ENCODE measurements around the gene GPLD1.

DNA sequence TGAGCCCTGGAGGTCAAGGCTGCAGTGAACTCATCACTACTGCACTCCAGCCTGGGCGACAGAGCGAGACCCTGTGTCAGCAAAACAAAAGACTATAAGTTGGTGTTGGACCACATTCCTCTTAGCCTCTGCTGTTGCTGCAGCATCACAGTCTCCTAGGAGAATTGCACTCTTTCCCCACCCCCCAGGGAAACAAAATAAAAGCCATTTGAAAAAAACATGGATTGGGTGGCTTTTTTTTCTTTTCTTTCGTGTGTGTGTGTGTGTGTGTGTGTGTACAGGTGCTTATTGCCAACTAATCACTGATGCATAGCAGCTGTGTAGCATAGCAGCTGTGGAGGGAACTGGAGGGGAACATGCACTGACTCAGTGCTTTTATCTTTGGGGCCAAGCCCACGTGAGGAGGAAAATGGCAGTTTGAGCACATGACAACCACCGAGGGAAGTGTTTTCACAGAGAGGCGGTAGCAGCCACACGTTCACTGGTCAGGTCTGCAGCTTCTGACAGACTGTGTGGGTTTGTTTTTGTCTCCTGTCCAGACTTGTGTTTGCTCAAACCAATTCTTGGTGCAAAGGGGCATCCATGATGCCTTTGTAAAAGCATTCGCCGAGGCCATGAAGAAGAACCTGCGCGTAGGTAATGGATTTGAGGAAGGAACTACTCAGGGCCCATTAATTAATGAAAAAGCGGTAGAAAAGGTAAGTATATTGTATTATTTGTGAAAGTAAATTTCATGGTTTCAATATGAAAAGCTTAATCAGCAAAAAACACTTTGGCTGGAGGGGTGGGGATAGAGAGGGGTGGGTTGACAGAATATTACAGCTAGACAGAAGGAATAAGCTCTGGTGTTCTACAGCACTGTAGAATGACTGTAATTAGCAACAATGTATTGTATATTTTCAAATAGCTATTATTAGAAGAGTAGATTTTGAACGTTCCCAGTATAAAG lies 33.1 kb upstream of the GPLD1 start:
- TF ChIP-seq EZH2 (IDR thresholded peaks at IDR 0.05): no peak
- no peak for TF ChIP-seq POLR2AphosphoS5 (IDR thresholded peaks at IDR 0.05; ENCODE audit: borderline replicate concordance, low read depth, low read length)
